ENCODE measurements around the gene TAP2.

TAP2 gene

GRCh38 chr6:32792901-32793435, 45.6 kb downstream of the TAP2 start:
- DNase-seq (ENCODE audit: extremely low read depth, low read depth), result no peak
- no peak for TF ChIP-seq CTCF (IDR thresholded peaks at IDR 0.05; ENCODE audit: low read depth, low read length, missing control alignments)
- no peak overlapping the region for H3K4me3 ChIP-seq (replicated peaks; ENCODE audit: low read depth, low read length)

DNA sequence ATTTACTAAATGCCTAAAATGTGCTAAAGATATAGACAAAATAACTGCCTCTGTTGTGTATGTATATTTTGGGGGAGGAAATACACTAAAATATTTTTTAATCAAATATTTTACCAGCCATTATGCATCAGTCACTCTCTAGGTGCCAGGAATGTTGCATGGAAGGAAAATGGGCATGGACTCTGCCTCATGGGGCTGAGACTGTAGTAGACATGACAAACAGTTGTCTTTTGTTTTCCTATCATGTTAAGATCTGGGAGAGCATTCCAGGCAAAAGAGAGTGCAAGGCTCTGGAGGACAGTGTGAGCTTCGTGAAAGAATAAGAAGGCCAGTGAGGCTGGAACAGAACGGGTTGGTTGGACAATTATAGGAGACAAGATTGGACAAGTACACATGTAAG, 48.2 kb downstream of the TAP2 start:
- TF ChIP-seq CTCF (IDR thresholded peaks at IDR 0.05; ENCODE audit: low read depth, low read length, missing control alignments), result no peak
- DNase-seq (ENCODE audit: extremely low read depth, low read depth), result no peak
- no peak overlapping the region for H3K4me3 ChIP-seq (replicated peaks; ENCODE audit: low read depth, low read length)

All from HFF-Myc (cell line).